Measurements from ENCODE around the gene SPSB2. TPM values are rescaled to one million over a fixed set of nuclear protein-coding genes. Genes with fewer than 3 reads are reported as not detected.
"Not testable (repeated sequence)": the region's sequence is repeated elsewhere in the genome, so short reads cannot be mapped to it uniquely, and the experiment has no call there.

Gene SPSB2
- total RNA-seq, 1 experiment from 2014 or later, result 11.6 TPM

GRCh38 chr12:6883252-6883651, 10.1 kb upstream of the SPSB2 start:
- Histone ChIP-seq H3K4me1 (ENCODE audit: control insufficient read depth, insufficient read depth, low read length) (no peaks in the 10 kb centered on the region), H3K4me3 (ENCODE audit: low read depth in 2 of 2, low read length in 2 of 2) (no peak overlapping the region), H3K36me3 (ENCODE audit: control insufficient read depth, insufficient read depth, low read length) (no peaks in the 10 kb centered on the region), H3K9me3 (ENCODE audit: control insufficient read depth, insufficient read depth, low read depth, low read length) (no peaks in the 10 kb centered on the region), H3K27me3 (ENCODE audit: control insufficient read depth, insufficient read depth, low read length) (no peaks in the 10 kb centered on the region), H3K27ac (ENCODE audit: low read length) (no peak overlapping the region)
- intact Hi-C loops (cut with micrococcal nuclease; ENCODE audit: unreplicated experiment) (no loop called here), in situ Hi-C loops (cut with HindIII; ENCODE audit: low pct_unique_long_range_greater_than_20kb, low sequenced_read_pairs) (no loop called here)
- ChIA-PET CTCF (interaction anchor here (0.7 kb wide), 1 partner anchor 14 kb away, joined by 3 read pairs; no protein-coding TSS in a partner anchor), POLR2A (no interaction called here)
- ATAC-seq, result no peak
- no TSS peak for BruUV-seq (replicated peaks)
- DNase-seq (ENCODE audit: low read depth, low spot score), result no peak
- TF ChIP-seq, protein P1, sequence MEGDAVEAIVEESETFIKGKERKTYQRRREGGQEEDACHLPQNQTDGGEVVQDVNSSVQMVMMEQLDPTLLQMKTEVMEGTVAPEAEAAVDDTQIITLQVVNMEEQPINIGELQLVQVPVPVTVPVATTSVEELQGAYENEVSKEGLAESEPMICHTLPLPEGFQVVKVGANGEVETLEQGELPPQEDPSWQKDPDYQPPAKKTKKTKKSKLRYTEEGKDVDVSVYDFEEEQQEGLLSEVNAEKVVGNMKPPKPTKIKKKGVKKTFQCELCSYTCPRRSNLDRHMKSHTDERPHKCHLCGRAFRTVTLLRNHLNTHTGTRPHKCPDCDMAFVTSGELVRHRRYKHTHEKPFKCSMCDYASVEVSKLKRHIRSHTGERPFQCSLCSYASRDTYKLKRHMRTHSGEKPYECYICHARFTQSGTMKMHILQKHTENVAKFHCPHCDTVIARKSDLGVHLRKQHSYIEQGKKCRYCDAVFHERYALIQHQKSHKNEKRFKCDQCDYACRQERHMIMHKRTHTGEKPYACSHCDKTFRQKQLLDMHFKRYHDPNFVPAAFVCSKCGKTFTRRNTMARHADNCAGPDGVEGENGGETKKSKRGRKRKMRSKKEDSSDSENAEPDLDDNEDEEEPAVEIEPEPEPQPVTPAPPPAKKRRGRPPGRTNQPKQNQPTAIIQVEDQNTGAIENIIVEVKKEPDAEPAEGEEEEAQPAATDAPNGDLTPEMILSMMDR (IDR thresholded peaks at IDR 0.05), result no peak
- no peak for TF ChIP-seq SIN3A (IDR thresholded peaks at IDR 0.05; ENCODE audit: borderline replicate concordance, insufficient read depth, low read depth, low read length)
- TF ChIP-seq POLR2AphosphoS5 (IDR thresholded peaks at IDR 0.05; ENCODE audit: low read depth, low read length), result no peak
- TF ChIP-seq, protein P2, sequence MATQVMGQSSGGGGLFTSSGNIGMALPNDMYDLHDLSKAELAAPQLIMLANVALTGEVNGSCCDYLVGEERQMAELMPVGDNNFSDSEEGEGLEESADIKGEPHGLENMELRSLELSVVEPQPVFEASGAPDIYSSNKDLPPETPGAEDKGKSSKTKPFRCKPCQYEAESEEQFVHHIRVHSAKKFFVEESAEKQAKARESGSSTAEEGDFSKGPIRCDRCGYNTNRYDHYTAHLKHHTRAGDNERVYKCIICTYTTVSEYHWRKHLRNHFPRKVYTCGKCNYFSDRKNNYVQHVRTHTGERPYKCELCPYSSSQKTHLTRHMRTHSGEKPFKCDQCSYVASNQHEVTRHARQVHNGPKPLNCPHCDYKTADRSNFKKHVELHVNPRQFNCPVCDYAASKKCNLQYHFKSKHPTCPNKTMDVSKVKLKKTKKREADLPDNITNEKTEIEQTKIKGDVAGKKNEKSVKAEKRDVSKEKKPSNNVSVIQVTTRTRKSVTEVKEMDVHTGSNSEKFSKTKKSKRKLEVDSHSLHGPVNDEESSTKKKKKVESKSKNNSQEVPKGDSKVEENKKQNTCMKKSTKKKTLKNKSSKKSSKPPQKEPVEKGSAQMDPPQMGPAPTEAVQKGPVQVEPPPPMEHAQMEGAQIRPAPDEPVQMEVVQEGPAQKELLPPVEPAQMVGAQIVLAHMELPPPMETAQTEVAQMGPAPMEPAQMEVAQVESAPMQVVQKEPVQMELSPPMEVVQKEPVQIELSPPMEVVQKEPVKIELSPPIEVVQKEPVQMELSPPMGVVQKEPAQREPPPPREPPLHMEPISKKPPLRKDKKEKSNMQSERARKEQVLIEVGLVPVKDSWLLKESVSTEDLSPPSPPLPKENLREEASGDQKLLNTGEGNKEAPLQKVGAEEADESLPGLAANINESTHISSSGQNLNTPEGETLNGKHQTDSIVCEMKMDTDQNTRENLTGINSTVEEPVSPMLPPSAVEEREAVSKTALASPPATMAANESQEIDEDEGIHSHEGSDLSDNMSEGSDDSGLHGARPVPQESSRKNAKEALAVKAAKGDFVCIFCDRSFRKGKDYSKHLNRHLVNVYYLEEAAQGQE (IDR thresholded peaks at IDR 0.05; ENCODE audit: insufficient read depth in 1 of 2, low read depth in 2 of 2, low read length in 1 of 2), result no peak
- no peak for TF ChIP-seq TCF7L2 (IDR thresholded peaks at IDR 0.05; ENCODE audit: low read depth, low read length)

DNA sequence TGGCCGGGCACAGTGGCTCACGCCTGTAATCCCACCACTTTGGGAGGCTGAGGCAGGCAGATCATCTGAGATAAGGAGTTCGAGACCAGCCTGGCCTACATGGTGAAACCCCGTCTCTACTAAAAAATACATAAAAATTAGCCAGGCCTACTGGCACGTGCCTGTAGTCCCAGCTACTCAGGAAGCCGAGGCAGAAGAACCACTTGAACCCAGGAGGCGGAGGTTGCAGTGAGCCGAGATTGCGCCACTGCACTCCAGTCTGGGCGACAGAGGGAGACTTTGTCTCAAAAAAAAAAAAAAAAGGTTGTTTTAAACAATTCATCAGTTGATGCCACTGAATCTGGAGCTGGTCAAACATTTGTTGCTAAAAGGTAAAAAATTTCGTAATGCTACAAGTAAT, 6.7 kb upstream of the SPSB2 start:
- in situ Hi-C loops (cut with HindIII; ENCODE audit: low pct_unique_long_range_greater_than_20kb, low sequenced_read_pairs); H3K27ac ChIP-seq (ENCODE audit: low read length); BruUV-seq (replicated peaks); intact Hi-C loops (cut with micrococcal nuclease; ENCODE audit: unreplicated experiment); CTCF ChIA-PET; ATAC-seq; H3K36me3 ChIP-seq (ENCODE audit: control insufficient read depth, insufficient read depth, low read length); POLR2A ChIA-PET; H3K9me3 ChIP-seq (ENCODE audit: control insufficient read depth, insufficient read depth, low read depth, low read length); H3K27me3 ChIP-seq (ENCODE audit: control insufficient read depth, insufficient read depth, low read length); H3K4me1 ChIP-seq (ENCODE audit: control insufficient read depth, insufficient read depth, low read length); H3K4me3 ChIP-seq (ENCODE audit: low read depth in 2 of 2, low read length in 2 of 2); DNase-seq (ENCODE audit: low read depth, low spot score): not testable (repeated sequence)

- ChIA-PET POLR2A (interaction anchor here (0.6 kb wide), 2 partner anchors 340 to 408 kb away, joined by 3 to 8 read pairs; no protein-coding TSS in a partner anchor), CTCF (interaction anchor here (0.6 kb wide), 1 partner anchor 53 kb away, joined by 6 read pairs; no protein-coding TSS in a partner anchor)
- in situ Hi-C loops (cut with HindIII; ENCODE audit: low pct_unique_long_range_greater_than_20kb, low sequenced_read_pairs); DNase-seq (ENCODE audit: low read depth, low spot score); H3K36me3 ChIP-seq (ENCODE audit: control insufficient read depth, insufficient read depth, low read length); H3K27me3 ChIP-seq (ENCODE audit: control insufficient read depth, insufficient read depth, low read length); BruUV-seq (replicated peaks); ATAC-seq; H3K9me3 ChIP-seq (ENCODE audit: control insufficient read depth, insufficient read depth, low read depth, low read length); intact Hi-C loops (cut with micrococcal nuclease; ENCODE audit: unreplicated experiment): not testable (repeated sequence)
- H3K4me3 ChIP-seq (ENCODE audit: low read depth in 2 of 2, low read length in 2 of 2), result peak overlapping the region; percentile 75 to 84
- H3K27ac ChIP-seq (ENCODE audit: low read length), result peak overlapping the region; percentile 89
- H3K4me1 ChIP-seq (ENCODE audit: control insufficient read depth, insufficient read depth, low read length), result peaks cover 19% of the 10 kb centered on the region
Measured at GRCh38 chr12:6874015-6874368, 889 bp upstream of the SPSB2 start.

Data from Panc1 (cell line).